ENCODE measurements around the gene BACH1.

Gene BACH1

DNA sequence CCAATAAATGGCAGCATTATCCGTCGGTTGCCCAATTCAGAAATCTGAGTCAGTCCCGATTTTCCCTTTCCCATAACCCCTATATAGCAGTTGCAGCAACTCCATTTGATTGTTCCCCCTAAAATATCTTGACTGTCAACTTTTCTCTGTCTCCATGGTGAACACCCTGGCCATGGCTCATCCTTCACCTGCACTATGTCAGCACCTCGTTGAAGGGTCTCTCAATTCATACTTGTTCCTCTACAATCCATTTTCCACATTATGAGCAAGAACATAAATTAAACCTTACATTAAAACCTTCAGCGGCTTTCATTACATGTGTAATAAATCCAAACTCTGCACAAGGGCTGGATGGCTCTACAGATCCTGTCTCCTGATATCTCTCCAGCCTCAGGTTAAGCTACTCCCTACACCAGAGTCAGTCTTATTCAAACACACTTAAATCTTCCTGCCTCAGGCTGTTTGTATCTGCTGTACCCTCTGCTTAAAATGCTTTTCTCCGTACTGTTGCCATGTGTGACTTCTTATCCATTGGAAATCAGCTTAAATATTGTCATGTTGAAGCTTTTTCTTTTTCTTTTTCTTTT, 87.3 kb downstream of the BACH1 start:
- no peak for DNase-seq

DNA sequence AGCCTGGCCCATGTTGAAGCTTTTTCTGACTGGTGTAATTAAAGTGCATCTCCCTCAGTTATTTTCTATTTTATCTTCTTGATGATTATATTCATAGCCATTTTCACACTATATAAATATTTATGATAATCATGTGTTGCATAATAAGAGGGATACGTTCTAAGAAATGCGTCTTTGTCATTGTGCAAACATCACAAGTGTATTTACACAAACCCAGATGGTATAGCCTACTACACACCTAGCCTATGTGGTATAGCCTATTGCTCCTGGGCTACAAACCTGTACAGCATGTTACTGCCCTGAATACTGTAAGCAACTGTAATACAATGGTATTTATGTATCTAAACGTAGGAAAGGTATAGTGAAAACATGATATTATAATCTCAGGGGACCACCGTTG, 88.1 kb downstream of the BACH1 start:
- DNase-seq: no peak

DNA sequence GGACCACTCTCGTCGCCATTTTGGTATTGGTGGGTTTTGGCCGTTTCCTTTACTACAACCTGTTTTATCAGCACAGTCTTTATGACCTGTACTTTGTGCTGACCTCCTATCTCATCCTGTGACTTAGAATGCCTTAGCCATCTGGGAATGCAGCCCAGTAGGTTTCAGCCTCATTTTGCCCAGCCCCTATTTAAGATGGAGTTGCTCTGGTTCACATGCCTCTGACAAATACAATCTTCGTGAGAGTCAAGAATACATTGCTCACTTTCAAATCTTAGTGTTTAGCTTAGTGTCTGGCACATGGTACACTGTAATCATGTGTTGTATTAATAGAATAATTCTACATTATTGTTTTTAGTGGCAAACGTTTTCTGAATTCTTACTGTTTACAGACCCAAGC, 88.9 kb downstream of the BACH1 start:
- DNase-seq: no peak

DNA sequence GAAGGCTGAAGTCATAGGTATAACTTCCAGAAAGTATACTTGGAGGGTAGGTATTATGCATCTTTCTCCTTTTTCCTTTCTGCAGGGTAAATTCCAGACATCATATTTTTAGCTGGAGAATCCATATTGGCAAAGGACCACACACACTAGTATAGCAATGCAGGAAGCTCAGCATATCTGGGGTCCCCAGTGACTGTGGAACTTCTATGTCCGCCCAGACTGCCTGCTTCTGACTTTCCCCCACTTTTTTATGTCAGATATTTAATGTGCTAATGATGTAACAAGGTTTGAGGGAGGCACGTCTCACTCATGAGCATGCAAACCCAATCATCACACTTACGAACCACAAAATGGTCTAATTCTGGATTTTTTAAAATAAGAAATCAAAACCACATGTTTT, 90.4 kb downstream of the BACH1 start:
- no peak for DNase-seq

DNA sequence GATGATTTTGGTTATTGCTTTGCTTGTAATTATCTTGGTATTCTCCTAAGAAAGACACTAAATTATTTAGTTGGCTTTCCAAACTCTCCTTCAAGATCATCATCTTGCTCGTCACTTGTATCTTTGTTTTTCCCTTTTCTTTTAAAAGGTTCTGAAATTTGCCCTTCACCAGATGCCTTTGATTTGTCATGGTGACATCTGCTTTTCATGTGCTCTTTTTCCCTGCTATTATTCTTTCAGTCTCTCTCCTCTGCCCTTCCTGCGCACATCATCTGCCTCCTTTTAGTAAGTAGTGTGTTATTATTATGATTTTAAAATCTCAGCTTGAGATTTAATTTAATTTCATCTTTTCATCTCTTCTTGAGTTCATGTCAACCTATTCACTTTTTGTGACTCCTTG, 92.1 kb downstream of the BACH1 start:
- DNase-seq: no peak

DNA sequence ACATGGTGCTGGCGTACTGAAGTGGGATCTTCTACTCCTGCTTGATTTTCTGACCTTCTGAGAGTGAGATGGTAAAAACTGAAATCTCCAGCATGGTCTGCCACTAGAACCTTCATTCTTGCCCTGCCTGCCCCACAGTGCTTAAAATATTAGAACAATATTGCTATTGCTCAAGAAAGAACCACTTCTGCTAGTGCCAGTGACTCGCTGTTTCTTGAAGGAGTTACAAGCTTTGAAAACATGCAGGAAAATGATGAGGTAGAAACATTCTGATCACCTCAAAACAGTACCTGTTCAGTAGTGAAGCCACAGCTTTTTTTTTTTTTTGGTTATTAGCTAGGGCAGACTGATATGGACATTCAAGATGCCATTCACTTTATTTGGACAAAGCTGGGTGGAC, 95.3 kb downstream of the BACH1 start:
- DNase-seq: no peak

Data from KG1 (cell line).